Astrocyte (in vitro differentiated cells and primary cell): ENCODE data around the gene COPB2. TPM values are rescaled to one million over a fixed set of nuclear protein-coding genes. Genes with fewer than 3 reads are reported as not detected.

Source experiments
- DNase-seq: peaks from one replicate; pipeline ENCODE4 v3.0.0-alpha.2; 2010; ENCODE audit warnings: low read depth
- FAIRE-seq: peaks from 2 replicates; lab custom pipeline; 2011; peaks lifted over from hg19 to GRCh38; lab: Jason Lieb, UNC
- H2AFZ ChIP-seq: 2 replicates; pipeline ENCODE4 v1.6.0; 2012; ENCODE audit warnings: low read depth, low read length, inconsistent platforms
- H3K27ac ChIP-seq: 2 replicates; pipeline ENCODE4 v1.5.1; 2011; ENCODE audit warnings: low read depth, low read length, inconsistent platforms
- H3K27me3 ChIP-seq: 2 replicates; pipeline ENCODE4 v1.6.0; 2011; ENCODE audit warnings: low read length, inconsistent platforms; ENCODE audit not compliant: insufficient read depth
- H3K36me3 ChIP-seq: 2 replicates; pipeline ENCODE4 v1.5.1; 2011; ENCODE audit warnings: low read length, inconsistent platforms; ENCODE audit not compliant: insufficient read depth
- H3K4me1 ChIP-seq: 2 replicates; pipeline ENCODE4 v1.5.1; 2011; ENCODE audit warnings: low read length, inconsistent platforms; ENCODE audit not compliant: insufficient read depth
- H3K4me2 ChIP-seq: 2 replicates; pipeline ENCODE4 v1.6.0; 2012; ENCODE audit warnings: low read length, inconsistent platforms
- H3K4me3 ChIP-seq: 2 replicates; pipeline ENCODE4 v1.5.1; 2011; ENCODE audit warnings: low read depth, mild to moderate bottlenecking, low read length, inconsistent platforms; ENCODE audit not compliant: insufficient read depth
- H3K79me2 ChIP-seq: 2 replicates; pipeline ENCODE4 v1.6.0; 2012; ENCODE audit warnings: mild to moderate bottlenecking, low read length, inconsistent platforms; ENCODE audit not compliant: insufficient read depth
- H3K9ac ChIP-seq: 2 replicates; pipeline ENCODE4 v1.6.0; 2012; ENCODE audit warnings: mild to moderate bottlenecking, low read length, inconsistent platforms
- H3K9me3 ChIP-seq: 2 replicates; pipeline ENCODE4 v1.5.1; 2012; ENCODE audit warnings: low read depth, mild to moderate bottlenecking, low read length, inconsistent platforms; ENCODE audit not compliant: insufficient read depth
- H4K20me1 ChIP-seq: 2 replicates; pipeline ENCODE4 v1.6.0; 2012; ENCODE audit warnings: low read length, inconsistent platforms; ENCODE audit not compliant: insufficient read depth
- H3K27ac Mint-ChIP-seq: one replicate; pipeline ENCODE4 v1.8.0; 2021; ENCODE audit warnings: mild to moderate bottlenecking, mixed read lengths; ENCODE audit not compliant: unreplicated experiment
- H3K27me3 Mint-ChIP-seq: one replicate; pipeline ENCODE4 v1.8.0; 2021; ENCODE audit warnings: low read depth, mixed read lengths; ENCODE audit not compliant: unreplicated experiment
- H3K36me3 Mint-ChIP-seq: one replicate; pipeline ENCODE4 v1.8.0; 2021; ENCODE audit warnings: low read depth, mixed read lengths; ENCODE audit not compliant: unreplicated experiment
- H3K4me1 Mint-ChIP-seq: one replicate; pipeline ENCODE4 v1.8.0; 2021; ENCODE audit warnings: low read depth, mixed read lengths; ENCODE audit not compliant: unreplicated experiment
- H3K4me3 Mint-ChIP-seq: one replicate; pipeline ENCODE4 v1.8.0; 2021; ENCODE audit warnings: mild to moderate bottlenecking, moderate library complexity, mixed read lengths; ENCODE audit not compliant: unreplicated experiment
- H3K9me3 Mint-ChIP-seq: one replicate; pipeline ENCODE4 v1.8.0; 2021; ENCODE audit warnings: mild to moderate bottlenecking, mixed read lengths; ENCODE audit not compliant: unreplicated experiment
- CTCF ChIP-seq: IDR thresholded peaks from 2 replicates; pipeline ENCODE4 v1.5.1; 2011; ENCODE audit warnings: low read depth, mild to moderate bottlenecking, inconsistent platforms, low read length, moderate library complexity; ENCODE audit not compliant: insufficient read depth
- EZH2 ChIP-seq: IDR thresholded peaks from 2 replicates; pipeline ENCODE4 v1.6.1; 2012; ENCODE audit warnings: mild to moderate bottlenecking, low read length, inconsistent platforms; ENCODE audit not compliant: insufficient read depth
- total RNA-seq: library from RNA; stranded (reverse); gene quantifications from 2 replicates; pipeline ENCODE4 v1.2.1, GENCODE V29; 2021

The COPB2 gene
- total RNA-seq, 1 donor from 2014 or later = 269 TPM

GRCh38 chr3:139327231-139327630, 62.2 kb downstream of the COPB2 start:
- Histone ChIP-seq H2AFZ (no peak overlapping the region), H3K27ac (no peak overlapping the region), H3K4me1 (no peaks in the 10 kb centered on the region), H3K36me3 (no peaks in the 10 kb centered on the region), H3K9me3 (no peaks in the 10 kb centered on the region), H3K4me3 (no peak overlapping the region), H3K79me2 (no peaks in the 10 kb centered on the region), H3K4me2 (no peak overlapping the region), H4K20me1 (no peaks in the 10 kb centered on the region), H3K27me3 (peaks cover 25% of the 10 kb centered on the region), H3K9ac (no peak overlapping the region)
- DNase-seq = no peak
- FAIRE-seq = no peak
- peaks cover 6% of the 10 kb centered on the region for H3K4me1 Mint-ChIP-seq
- no peak overlapping the region for H3K27ac Mint-ChIP-seq
- H3K9me3 Mint-ChIP-seq = peaks cover 5% of the 10 kb centered on the region
- H3K27me3 Mint-ChIP-seq = peaks cover 55% of the 10 kb centered on the region
- no peaks in the 10 kb centered on the region for H3K36me3 Mint-ChIP-seq
- H3K4me3 Mint-ChIP-seq = no peak overlapping the region
- no peak for TF ChIP-seq CTCF
- TF ChIP-seq EZH2 = no peak

DNA sequence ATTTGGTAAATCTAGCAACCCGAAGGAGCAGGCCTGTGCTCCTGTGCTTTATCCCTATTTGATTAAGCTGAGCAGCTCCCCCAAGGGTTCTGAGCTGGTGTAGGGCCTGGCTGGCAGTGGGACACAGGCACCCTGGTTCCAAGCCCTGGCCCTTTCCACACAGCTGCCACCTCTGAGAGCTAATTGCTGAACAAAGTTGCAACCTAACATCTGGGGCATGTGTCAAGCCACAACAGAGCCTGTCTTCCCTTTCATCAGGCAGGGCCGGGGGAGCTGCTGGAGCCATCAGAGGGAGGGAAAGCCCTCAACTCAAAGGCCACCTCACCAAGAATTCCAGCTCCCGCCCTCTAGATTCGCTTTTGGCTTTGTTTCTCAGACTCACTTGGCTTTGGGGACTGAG, 62.7 kb downstream of the COPB2 start:
- no peak for FAIRE-seq
- peaks cover 55% of the 10 kb centered on the region for H3K27me3 Mint-ChIP-seq

More for the DNA sequence above, 62.7 kb downstream of the COPB2 start:
- Mint-ChIP-seq H3K9me3 (peaks cover 5% of the 10 kb centered on the region), H3K36me3 (no peaks in the 10 kb centered on the region), H3K4me1 (peaks cover 6% of the 10 kb centered on the region), H3K4me3 (no peak overlapping the region), H3K27ac (no peak overlapping the region)
- peaks cover 19% of the 10 kb centered on the region for H3K27me3 ChIP-seq
- H3K9ac ChIP-seq = no peak overlapping the region
- H3K4me1 ChIP-seq = no peaks in the 10 kb centered on the region
- H3K27ac ChIP-seq = no peak overlapping the region
- H3K4me2 ChIP-seq = no peak overlapping the region
- TF ChIP-seq EZH2 = no peak
- TF ChIP-seq CTCF = no peak
- H3K79me2 ChIP-seq = no peaks in the 10 kb centered on the region
- no peak overlapping the region for H2AFZ ChIP-seq
- no peaks in the 10 kb centered on the region for H4K20me1 ChIP-seq
- no peaks in the 10 kb centered on the region for H3K9me3 ChIP-seq
- H3K4me3 ChIP-seq = no peak overlapping the region
- no peaks in the 10 kb centered on the region for H3K36me3 ChIP-seq
- no peak for DNase-seq
